ENCODE measurements around the gene CAB39.

CAB39 gene

GRCh38 chr2:230864605-230865306, 152.1 kb downstream of the CAB39 start, which contains the start of gene ITM2C:
ITM2C (plus strand) TSS chr2:230864942; CDS start chr2:230865026, 84 bp downstream.
- DNase-seq: peak; percentile 93

GRCh38 chr2:230865307-230865765, 152.7 kb downstream of the CAB39 start:
- DNase-seq: no peak

GRCh38 chr2:230865766-230866755, 153.4 kb downstream of the CAB39 start:
- DNase-seq: peak; percentile 27

- peak; percentile 39 for DNase-seq
Measured at GRCh38 chr2:230866756-230867523, 154.3 kb downstream of the CAB39 start.

GRCh38 chr2:230868161-230868946, 155.7 kb downstream of the CAB39 start:
- no peak for DNase-seq

- DNase-seq: no peak
Measured at GRCh38 chr2:230868947-230869913, 156.6 kb downstream of the CAB39 start.

GRCh38 chr2:230869914-230870543, 157.4 kb downstream of the CAB39 start:
- DNase-seq: no peak
